Stimulated activated CD4-positive, alpha-beta T cell treated with anti-CD3 and anti-CD28 coated beads, Interleukin-12 subunit alpha, Interleukin-12 subunit beta, amount 100 ng/mL, for 4 hours (primary cell): ENCODE data around the gene DIPK1B.

Experiments used
- DNase-seq: peaks from one replicate; pipeline ENCODE4 v3.0.0-alpha.2; 2020

The DIPK1B gene

GRCh38 chr9:136686794-136687711 is 25.3 kb upstream of the DIPK1B start, which contains the start of gene AGPAT2:
Gene AGPAT2, minus strand, starts transcription at chr9:136687457. Its CDS starts 100 bp downstream, at chr9:136687357.
- peak; percentile 70 for DNase-seq

- DNase-seq, result no peak
Measured at GRCh38 chr9:136687721-136688223, 24.6 kb upstream of the DIPK1B start.

- no peak for DNase-seq
Measured at GRCh38 chr9:136688274-136689107, 23.9 kb upstream of the DIPK1B start.

DNA sequence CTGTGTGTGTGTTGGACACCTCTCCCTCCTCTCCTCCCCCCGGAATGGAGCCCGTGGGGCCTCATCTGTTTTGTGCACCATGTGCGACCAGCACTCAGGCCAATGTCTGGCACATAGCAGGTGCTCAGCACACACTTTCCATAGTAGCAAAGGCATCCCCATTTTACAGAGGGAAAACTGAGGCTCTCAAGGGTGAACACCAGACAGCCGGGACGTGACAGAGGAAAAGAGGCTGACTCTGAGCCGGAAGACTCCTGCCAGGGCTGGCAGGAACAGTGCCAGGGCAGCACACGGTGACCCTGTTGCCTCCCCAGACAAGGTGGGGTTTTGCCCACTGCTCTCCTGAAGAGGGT is 23.3 kb upstream of the DIPK1B start:
- no peak for DNase-seq

- DNase-seq, result no peak
Measured at GRCh38 chr9:136690104-136690805, 22.1 kb upstream of the DIPK1B start.

DNA sequence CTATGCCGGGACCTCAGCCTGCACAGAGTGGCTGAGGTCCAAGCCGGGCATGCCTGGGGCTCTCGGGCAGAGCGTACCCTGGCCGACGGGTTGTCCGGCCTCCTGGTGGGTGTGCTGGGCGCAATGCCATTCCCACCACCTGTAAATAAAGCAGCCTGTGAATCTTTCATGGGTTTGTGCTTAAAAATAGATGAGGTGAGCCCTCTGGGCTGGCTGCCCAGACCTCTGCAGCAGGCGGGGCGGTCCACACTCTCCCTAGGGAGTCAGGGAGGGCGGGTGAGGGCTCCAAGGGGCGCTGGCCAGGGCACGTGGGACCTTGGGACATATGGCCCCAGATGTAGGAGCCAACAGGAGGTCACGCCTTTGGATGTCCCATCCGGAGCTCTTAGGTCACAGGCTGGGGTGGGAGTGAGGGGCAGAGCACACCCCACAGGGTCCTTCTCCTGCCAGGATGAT is 21.5 kb upstream of the DIPK1B start:
- no peak for DNase-seq

GRCh38 chr9:136691316-136692184 is 20.8 kb upstream of the DIPK1B start:
- no peak for DNase-seq

GRCh38 chr9:136692185-136693134 is 19.9 kb upstream of the DIPK1B start:
- DNase-seq, result no peak

GRCh38 chr9:136693135-136693489 is 19.3 kb upstream of the DIPK1B start:
- no peak for DNase-seq

DNA sequence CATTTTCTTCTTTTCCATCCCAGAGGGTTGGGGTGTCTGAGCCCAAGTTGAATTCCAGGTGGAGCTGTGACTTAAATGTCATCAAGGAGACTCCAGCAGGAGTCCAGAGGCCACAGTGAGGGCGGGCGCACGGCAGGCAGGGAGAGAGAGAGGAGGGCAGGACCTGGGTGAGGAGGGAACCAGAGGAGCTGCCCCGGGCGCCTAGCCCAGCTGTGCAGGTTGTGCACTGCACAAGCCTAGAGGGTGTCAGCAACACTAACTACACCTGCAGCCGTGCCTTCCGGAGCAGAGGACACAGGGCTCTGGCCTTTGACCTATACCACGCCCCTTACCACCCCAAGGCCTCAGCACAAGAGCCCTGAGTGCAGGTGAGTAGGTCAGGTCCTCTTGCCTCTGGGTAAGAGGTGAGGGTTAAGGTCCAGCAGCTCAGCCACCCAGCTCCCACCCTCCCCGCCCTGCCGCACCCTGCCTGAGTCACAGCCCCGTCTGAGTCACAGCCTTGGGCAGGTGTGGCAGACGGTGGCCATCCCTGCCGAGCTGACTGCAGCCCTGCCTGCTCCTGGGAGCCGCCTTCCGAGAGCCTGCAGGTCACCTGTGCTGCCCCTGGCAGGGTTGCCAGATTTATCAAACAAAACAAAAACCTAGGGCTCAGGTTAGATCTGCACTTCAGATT is 18.7 kb upstream of the DIPK1B start:
- no peak for DNase-seq

DNA sequence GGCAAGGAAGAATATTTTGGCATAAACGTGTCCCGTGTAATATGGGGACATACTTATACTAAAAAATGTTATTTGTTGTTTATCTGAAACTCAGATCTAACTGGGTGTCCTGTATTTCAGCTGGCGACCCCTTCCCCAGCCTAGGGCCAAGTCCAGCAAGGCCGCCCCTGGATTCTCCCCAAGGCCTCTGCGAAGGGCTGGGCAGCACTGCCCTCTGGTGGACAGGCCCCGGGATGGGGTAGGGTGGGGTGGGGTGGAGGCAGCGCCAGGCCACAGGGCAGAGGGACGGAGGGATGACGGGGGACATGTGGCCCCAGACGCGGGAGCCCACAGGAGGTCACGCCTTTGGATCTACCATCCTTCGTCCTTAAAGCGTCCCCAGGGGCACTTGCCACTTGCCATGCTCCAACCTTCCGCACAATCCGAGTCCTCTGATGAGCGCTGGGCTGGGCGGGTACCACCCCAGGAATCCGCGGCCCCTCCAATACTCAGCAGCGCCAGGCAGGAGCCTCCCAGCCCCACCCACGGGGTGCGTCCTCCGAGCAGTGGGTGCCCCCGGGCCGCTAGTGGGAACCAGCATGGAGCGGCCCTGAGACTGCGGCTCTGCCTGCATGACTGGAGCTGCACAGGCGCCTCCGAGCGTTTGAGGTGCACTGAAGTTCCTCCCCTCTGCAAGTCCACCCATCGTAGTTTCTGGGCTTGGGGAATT is 18.1 kb upstream of the DIPK1B start:
- DNase-seq, result no peak

DNA sequence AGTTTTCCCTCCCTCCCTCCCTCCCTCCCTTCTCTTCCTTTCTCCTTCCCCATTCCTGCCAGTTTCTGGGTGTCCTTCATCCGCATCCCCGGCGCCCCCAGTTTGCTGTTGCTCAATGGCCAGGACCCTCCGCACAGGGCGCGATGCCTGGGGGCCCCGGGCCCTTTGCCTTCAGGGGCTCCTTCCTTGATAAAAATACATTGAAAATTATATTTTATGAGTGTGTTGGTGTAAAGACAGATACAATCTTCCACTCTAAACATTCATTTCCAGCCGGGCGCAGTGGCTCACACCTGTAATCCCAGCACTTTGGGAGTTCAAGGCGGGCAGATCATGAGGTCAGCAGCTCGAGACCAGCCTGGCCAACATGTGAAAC is 17.5 kb upstream of the DIPK1B start:
- no peak for DNase-seq

GRCh38 chr9:136695435-136695895 is 16.9 kb upstream of the DIPK1B start:
- DNase-seq, result no peak

DNA sequence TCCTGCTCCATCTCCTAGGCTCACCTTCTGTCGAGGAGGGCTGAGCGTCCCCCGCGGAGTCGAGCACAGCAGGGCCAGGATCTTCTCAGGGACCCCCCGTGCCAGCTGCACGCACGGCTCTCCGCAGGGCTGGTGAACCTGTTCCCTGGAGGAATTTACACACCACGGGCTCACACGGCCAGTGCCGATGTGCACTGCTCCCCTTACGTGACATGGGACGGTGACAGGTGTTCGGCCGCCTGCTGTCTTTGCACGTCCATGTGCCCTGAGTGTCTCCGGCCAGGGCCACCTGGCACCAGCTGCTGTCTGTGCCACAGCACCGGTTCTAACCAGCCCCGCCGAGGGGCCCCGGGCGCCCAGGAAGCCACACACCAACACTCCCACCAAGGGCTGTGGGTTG is 16.4 kb upstream of the DIPK1B start:
- no peak for DNase-seq

DNA sequence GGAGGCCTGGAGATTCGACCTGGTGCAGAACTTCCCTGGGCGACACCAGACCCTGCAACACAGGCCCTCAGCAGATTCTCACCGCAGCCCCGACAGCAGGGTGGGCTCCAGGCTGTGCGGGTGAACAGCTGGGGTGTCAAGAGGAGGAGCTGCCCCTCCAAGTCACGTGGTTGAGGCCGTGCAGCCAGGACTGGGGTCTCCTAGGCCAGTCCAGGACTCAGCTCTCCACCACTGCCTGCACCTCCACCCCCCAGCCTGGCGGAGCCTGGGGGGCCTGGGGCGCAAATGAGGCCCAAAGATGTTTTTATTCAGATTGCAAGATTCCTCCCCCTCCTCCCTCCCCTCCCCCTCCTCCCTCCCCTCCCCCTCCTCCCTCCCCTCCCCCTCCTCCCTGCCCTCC is 15.9 kb upstream of the DIPK1B start:
- no peak for DNase-seq

DNA sequence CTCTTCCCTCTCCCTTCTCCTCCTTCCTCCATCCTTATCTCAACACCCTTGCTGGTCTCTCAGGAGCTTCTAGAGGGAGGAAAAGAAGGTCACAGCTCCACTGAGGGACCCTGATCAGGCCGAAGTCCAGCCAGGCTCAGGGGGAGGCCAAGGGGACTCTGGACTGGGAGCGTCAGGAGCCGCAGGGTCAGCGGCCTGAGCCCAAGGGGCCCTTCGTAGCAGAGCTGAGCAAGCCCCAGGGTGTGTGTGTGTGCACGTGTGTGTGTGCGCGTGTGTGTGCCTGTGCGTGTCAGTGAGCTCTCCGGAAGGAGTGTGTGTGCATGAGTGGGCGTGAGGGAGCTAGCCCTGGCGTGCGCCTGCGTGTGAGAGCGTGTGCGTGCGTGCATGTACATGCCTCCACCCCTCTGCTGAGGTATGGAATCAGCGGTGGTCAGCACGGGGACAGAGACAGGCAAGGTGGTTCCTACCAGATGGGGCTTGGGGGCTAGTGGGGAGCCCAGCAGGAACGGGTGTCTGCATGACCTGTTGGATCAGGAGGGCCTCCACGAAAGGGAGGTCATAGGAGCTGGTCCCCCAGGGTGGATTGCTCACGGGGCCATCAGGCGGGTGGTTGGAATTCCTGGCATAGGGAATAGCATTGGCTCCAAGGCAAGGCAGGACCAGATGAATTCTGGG is 15.1 kb upstream of the DIPK1B start:
- no peak for DNase-seq

GRCh38 chr9:136697821-136698526 is 14.4 kb upstream of the DIPK1B start:
- no peak for DNase-seq

DNA sequence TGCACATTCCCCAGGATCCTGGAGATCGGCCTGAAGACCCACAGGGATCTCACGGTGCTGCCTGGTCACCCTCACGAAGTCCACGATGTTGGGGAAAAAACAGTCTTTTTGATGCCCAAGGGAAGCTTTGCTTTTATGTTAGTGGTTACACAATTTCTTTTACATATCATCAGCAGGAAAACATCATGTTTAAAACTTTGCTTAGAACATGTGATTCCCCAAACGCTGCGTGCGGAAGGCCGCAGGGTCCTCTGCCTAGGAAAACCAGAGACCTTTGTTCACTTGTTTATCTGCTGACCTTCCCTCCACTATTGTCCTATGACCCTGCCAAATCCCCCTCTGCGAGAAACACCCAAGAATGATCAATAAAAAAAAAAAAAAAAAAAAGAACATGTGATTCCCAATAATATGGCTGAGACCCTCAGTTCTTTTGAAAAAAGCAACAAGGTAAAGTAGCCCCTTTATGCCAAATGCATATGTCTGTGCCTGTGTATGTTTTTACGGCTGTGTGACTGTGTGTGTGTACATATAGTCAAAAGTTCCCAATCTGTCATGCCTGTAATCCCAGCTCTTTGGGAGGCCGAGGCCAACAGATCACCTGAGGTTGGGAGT is 13.6 kb upstream of the DIPK1B start:
- no peak for DNase-seq
